ENCODE results near the gene GLIS1. TPM values are rescaled to one million over a fixed set of nuclear protein-coding genes. Genes with fewer than 3 reads are reported as not detected.

The GLIS1 gene
- polyA plus RNA-seq, 1 donor: 0.58 TPM

DNA sequence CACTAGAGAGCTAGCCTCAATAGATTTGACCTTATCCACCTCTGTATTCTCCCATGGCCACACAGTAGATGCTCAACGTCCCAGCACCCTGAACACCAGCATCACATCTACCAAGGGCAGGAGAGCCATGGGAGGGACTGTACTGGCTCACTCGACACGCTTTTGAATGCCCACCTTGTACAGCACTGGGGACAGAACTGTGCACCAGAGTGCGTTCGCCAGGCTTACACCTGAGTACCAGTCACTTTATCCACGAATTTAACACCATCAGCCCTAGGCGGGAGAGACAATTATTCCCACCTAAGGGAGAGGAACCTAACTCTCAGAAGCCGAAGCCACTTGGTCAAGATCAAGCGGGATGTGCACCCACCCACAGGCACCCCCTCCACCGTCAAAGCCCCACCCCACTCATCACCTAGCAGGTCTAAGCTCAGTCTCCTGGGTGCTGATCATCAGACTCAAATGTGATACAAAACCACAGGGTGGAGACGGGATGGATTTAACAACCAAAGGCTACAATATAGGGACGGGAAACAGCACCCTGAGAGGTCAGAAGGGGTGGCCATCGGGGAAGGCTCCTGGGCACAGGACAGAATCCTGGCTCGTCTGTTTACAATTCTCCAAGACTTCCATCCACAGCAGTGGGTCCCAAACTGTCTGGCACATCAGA, 110.5 kb downstream of the GLIS1 start:
- Histone ChIP-seq H3K4me3 (ENCODE audit: low read length) (no peak overlapping the region), H3K9me3 (ENCODE audit: control insufficient read depth, low read depth, low read length) (peaks cover 2% of the 10 kb centered on the region), H3K36me3 (ENCODE audit: control insufficient read depth, insufficient read depth, low read length) (no peaks in the 10 kb centered on the region), H3K4me1 (ENCODE audit: control insufficient read depth, insufficient read depth, low read length) (no peaks in the 10 kb centered on the region), H3K27me3 (ENCODE audit: control insufficient read depth, insufficient read depth, low read length) (no peaks in the 10 kb centered on the region), H3K27ac (ENCODE audit: low read length) (no peak overlapping the region)
- no CpG with 5 or more reads among the region's 14 CpGs for WGBS (ENCODE audit: insufficient coverage, low lambda C conversion rate)
- DNase-seq: no peak

DNA sequence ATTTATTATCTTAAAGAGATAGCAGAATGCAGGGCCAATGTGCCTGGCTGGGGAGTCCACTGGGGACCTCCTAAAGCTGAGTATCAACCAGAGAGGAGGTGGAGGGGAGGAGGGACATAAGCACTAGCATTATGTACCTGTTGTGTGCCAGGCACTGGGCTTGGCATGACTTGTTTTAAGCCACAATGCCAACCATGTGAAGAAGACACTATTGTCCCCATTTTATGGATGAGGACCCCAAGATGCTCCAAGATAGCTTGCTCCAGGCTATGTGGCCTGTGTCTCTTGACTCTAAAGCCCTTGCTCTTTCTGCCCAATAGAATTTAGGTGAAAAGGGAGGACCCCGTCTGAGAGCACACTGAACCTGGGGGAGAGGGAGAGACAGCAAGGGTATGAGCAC, 111.3 kb downstream of the GLIS1 start:
- Histone ChIP-seq H3K9me3 (ENCODE audit: control insufficient read depth, low read depth, low read length) (peaks cover 2% of the 10 kb centered on the region), H3K27ac (ENCODE audit: low read length) (no peak overlapping the region)
- no peak for DNase-seq

GRCh38 chr1:53627031-53627430, 111.9 kb downstream of the GLIS1 start:
- no CpG with 5 or more reads among the region's 13 CpGs for WGBS (ENCODE audit: insufficient coverage, low lambda C conversion rate)
- DNase-seq: no peak
- no peak overlapping the region for H3K27ac ChIP-seq (ENCODE audit: low read length)
- H3K4me3 ChIP-seq (ENCODE audit: low read length): no peak overlapping the region
- no peaks in the 10 kb centered on the region for H3K36me3 ChIP-seq (ENCODE audit: control insufficient read depth, insufficient read depth, low read length)
- H3K27me3 ChIP-seq (ENCODE audit: control insufficient read depth, insufficient read depth, low read length): no peaks in the 10 kb centered on the region
- peaks cover 2% of the 10 kb centered on the region for H3K9me3 ChIP-seq (ENCODE audit: control insufficient read depth, low read depth, low read length)
- H3K4me1 ChIP-seq (ENCODE audit: control insufficient read depth, insufficient read depth, low read length): no peaks in the 10 kb centered on the region

More for the DNA sequence above, 111.3 kb downstream of the GLIS1 start:
- Histone ChIP-seq H3K4me3 (ENCODE audit: low read length) (no peak overlapping the region), H3K4me1 (ENCODE audit: control insufficient read depth, insufficient read depth, low read length) (no peaks in the 10 kb centered on the region), H3K36me3 (ENCODE audit: control insufficient read depth, insufficient read depth, low read length) (no peaks in the 10 kb centered on the region), H3K27me3 (ENCODE audit: control insufficient read depth, insufficient read depth, low read length) (no peaks in the 10 kb centered on the region)
- no CpG with 5 or more reads among the region's 1 CpG for WGBS (ENCODE audit: insufficient coverage, low lambda C conversion rate)

DNA sequence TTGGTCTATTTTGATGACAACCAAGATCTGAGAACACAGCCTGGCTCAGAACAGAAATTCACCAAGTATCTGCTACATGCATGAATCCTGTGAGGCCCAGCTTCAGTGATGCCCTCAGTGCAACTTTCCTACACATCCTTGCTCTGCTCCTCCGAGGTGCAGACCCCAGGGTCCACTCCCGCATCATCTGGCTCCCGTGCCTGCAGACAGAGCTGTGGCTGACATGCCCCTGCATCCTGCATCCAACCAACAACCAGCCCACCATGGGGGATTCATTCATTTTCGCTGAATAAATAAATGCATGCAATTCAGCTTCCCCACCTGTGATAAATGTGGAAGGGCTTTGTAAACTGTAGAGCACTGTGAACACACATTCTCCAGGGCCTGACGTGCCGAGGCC, 112.3 kb downstream of the GLIS1 start:
- no peaks in the 10 kb centered on the region for H3K4me1 ChIP-seq (ENCODE audit: control insufficient read depth, insufficient read depth, low read length)
- H3K27ac ChIP-seq (ENCODE audit: low read length): no peak overlapping the region
- no peaks in the 10 kb centered on the region for H3K27me3 ChIP-seq (ENCODE audit: control insufficient read depth, insufficient read depth, low read length)
- no peak for DNase-seq
- no peaks in the 10 kb centered on the region for H3K36me3 ChIP-seq (ENCODE audit: control insufficient read depth, insufficient read depth, low read length)
- H3K4me3 ChIP-seq (ENCODE audit: low read length): no peak overlapping the region
- peaks cover 2% of the 10 kb centered on the region for H3K9me3 ChIP-seq (ENCODE audit: control insufficient read depth, low read depth, low read length)
- WGBS (ENCODE audit: insufficient coverage, low lambda C conversion rate): no CpG with 5 or more reads among the region's 6 CpGs

DNA sequence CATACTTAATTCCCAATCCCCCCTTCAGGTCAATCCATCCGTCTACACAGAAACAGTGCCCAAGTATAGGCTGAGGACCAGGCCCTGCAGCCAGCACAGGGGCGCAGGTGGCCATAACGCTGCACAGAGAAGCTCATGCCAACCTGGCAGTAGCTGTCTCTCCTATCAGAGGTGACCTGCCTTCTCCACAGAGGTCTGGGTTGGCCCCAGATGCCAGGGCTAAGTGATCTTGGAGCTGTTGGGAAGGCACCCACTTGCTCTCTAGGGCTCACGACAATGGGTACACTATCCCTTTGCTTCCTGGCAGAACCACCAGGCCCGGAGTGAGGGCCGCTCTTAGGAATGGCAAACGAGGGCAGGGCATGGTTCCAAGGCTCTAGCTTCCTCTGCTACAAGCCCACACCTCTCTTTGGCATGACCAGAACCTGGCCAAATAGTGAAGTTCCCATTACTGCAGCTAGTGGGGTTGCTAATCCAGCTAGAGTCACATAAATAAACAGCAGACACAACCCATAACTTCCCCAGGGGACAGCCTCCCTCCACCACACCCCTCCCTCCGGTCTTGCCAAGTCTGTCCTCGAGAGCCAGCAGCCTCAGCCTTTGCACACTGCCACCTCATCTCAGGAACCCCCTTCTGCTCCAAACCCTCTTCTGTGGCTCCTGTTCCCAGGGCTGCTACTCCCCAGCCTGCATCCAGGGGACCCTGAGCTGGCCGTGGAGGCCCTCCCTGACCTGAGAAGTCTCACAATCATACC, 113.0 kb downstream of the GLIS1 start:
- Histone ChIP-seq H3K4me1 (ENCODE audit: control insufficient read depth, insufficient read depth, low read length) (no peaks in the 10 kb centered on the region), H3K27me3 (ENCODE audit: control insufficient read depth, insufficient read depth, low read length) (no peaks in the 10 kb centered on the region), H3K4me3 (ENCODE audit: low read length) (no peak overlapping the region), H3K9me3 (ENCODE audit: control insufficient read depth, low read depth, low read length) (peaks cover 2% of the 10 kb centered on the region), H3K27ac (ENCODE audit: low read length) (no peak overlapping the region), H3K36me3 (ENCODE audit: control insufficient read depth, insufficient read depth, low read length) (no peaks in the 10 kb centered on the region)
- no peak for DNase-seq
- no CpG with 5 or more reads among the region's 10 CpGs for WGBS (ENCODE audit: insufficient coverage, low lambda C conversion rate)

DNA sequence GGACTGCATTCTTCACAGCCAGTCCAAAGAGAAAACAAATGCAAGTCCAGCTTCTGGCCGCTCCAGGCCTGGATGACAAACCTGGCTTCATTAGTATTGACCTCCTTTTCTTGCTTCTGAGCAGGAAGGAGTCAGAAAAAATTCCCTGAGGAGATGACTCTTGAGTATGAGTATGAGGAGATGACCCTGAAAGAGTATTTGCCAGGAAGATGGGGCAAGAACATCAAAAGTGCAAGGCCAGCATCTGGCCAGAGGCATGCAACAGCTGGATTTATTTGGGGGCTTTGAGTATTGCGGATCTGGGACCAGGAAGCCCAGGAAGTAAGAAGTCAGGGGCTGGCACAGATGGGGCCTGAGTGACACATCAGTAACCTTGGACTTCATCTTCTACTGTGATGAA, 113.9 kb downstream of the GLIS1 start:
- no peaks in the 10 kb centered on the region for H3K27me3 ChIP-seq (ENCODE audit: control insufficient read depth, insufficient read depth, low read length)
- H3K9me3 ChIP-seq (ENCODE audit: control insufficient read depth, low read depth, low read length): peaks cover 2% of the 10 kb centered on the region
- H3K4me1 ChIP-seq (ENCODE audit: control insufficient read depth, insufficient read depth, low read length): no peaks in the 10 kb centered on the region
- H3K4me3 ChIP-seq (ENCODE audit: low read length): no peak overlapping the region
- H3K27ac ChIP-seq (ENCODE audit: low read length): no peak overlapping the region
- no peaks in the 10 kb centered on the region for H3K36me3 ChIP-seq (ENCODE audit: control insufficient read depth, insufficient read depth, low read length)
- WGBS (ENCODE audit: insufficient coverage, low lambda C conversion rate): no CpG with 5 or more reads among the region's 2 CpGs
- no peak for DNase-seq

DNA sequence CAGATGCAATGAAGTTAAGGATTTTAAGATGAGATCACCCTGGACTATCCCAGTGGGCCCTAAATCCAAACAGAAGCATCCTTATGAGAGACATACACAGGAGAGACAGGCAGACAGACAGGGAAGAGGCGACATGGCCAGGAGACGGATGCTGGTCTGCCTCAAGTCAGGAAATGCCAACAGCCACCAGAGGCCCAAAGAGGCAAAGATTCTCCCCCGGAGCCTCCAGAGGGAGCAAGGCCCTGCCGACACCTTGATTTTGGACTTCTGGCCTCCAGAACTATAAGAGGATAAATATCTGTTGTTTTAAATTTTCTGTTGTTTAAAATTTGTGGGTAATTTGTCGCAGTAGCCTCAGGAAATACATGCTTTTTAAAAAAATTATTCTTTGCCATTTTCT, 116.4 kb downstream of the GLIS1 start:
- WGBS (ENCODE audit: insufficient coverage, low lambda C conversion rate): 78% methylated on average over 1 of the region's 5 CpGs
- Histone ChIP-seq H3K4me1 (ENCODE audit: control insufficient read depth, insufficient read depth, low read length) (no peaks in the 10 kb centered on the region), H3K27ac (ENCODE audit: low read length) (no peak overlapping the region), H3K27me3 (ENCODE audit: control insufficient read depth, insufficient read depth, low read length) (no peaks in the 10 kb centered on the region), H3K36me3 (ENCODE audit: control insufficient read depth, insufficient read depth, low read length) (no peaks in the 10 kb centered on the region), H3K4me3 (ENCODE audit: low read length) (no peak overlapping the region), H3K9me3 (ENCODE audit: control insufficient read depth, low read depth, low read length) (peaks cover 2% of the 10 kb centered on the region)
- no peak for DNase-seq

- no peak for DNase-seq
- Histone ChIP-seq H3K9me3 (ENCODE audit: control insufficient read depth, low read depth, low read length) (peaks cover 2% of the 10 kb centered on the region), H3K4me1 (ENCODE audit: control insufficient read depth, insufficient read depth, low read length) (no peaks in the 10 kb centered on the region), H3K27ac (ENCODE audit: low read length) (no peak overlapping the region), H3K27me3 (ENCODE audit: control insufficient read depth, insufficient read depth, low read length) (no peaks in the 10 kb centered on the region), H3K4me3 (ENCODE audit: low read length) (no peak overlapping the region), H3K36me3 (ENCODE audit: control insufficient read depth, insufficient read depth, low read length) (no peaks in the 10 kb centered on the region)
- no CpG with 5 or more reads among the region's 4 CpGs for WGBS (ENCODE audit: insufficient coverage, low lambda C conversion rate)
Measured at GRCh38 chr1:53621144-53621543, 117.8 kb downstream of the GLIS1 start.

DNA sequence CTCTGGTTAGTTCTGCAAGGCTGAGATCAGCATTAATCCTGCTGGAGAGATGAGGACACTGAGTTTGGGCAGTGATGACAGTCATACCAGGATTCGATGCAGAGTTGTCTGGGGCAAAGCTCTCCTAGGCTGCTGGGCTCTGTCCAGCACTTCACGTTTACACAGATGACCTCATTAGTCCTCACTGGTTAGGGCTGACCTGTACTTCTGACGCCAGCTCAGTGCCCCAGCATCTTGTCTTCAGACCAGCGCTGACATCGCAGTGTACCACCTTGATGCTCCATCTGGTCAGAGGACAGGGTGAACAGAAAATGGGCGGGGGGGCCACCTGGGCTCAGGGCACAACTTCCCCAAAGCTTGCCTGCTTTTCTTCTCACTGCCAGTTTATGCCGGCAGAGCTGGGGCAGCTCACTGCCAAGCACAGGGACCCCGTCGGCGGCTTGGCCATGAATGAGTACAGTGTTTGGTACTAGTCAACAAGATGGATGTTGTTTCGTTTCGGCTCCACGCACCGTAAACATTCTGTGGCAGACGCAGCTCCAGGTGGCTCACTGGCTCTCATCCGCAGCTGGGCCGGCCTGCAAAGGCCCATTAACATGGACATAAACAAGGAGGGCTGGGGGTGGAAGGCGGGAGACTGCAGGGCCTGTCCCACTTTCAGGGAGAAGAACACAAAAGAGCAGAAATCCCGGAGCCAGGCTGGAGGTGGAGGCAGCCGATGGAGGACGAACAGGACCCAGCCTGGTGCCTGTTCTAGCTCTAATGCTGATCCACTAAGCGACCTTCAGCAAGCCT, 118.7 kb downstream of the GLIS1 start:
- Histone ChIP-seq H3K4me1 (ENCODE audit: control insufficient read depth, insufficient read depth, low read length) (no peaks in the 10 kb centered on the region), H3K9me3 (ENCODE audit: control insufficient read depth, low read depth, low read length) (no peaks in the 10 kb centered on the region), H3K27ac (ENCODE audit: low read length) (no peak overlapping the region), H3K36me3 (ENCODE audit: control insufficient read depth, insufficient read depth, low read length) (no peaks in the 10 kb centered on the region), H3K27me3 (ENCODE audit: control insufficient read depth, insufficient read depth, low read length) (no peaks in the 10 kb centered on the region), H3K4me3 (ENCODE audit: low read length) (no peak overlapping the region)
- peak; percentile 32 to 46 for DNase-seq
- WGBS (ENCODE audit: insufficient coverage, low lambda C conversion rate): no CpG with 5 or more reads among the region's 22 CpGs

DNA sequence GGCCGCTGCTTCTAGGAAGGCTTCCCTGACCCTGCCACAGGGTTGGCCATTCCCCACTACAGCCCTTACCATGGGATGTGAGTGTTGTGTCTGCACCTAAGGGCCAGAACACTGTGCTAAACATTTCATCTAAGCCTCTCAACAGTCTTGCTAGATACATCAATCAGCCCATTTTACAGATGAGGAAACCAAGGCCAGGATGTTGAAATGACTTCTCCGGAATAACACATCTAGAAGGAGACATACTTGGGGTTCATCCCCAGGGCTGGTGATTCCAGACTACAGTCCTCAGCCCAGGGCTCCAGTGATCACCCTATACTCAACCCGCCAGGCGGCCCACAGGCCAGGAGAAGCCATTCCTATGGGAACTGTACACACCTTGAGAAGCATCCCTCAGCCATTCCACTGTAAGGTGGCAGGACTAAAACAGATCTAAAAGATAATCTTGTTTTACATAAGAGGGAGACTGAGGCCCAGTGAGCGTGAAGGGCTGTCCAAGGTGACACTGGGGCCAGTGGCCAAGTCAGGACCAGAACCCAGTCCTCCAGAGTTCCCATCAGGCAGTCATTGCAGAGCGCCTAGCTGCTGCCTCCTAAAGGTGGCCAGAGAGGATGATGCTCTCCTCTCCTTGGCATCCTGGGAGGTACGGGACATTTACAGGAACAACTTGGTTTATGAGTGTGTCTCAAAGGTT, 119.5 kb downstream of the GLIS1 start:
- H3K27me3 ChIP-seq (ENCODE audit: control insufficient read depth, insufficient read depth, low read length): no peaks in the 10 kb centered on the region
- no peaks in the 10 kb centered on the region for H3K9me3 ChIP-seq (ENCODE audit: control insufficient read depth, low read depth, low read length)
- no peak for DNase-seq
- no peak overlapping the region for H3K4me3 ChIP-seq (ENCODE audit: low read length)
- WGBS (ENCODE audit: insufficient coverage, low lambda C conversion rate): no CpG with 5 or more reads among the region's 7 CpGs
- no peaks in the 10 kb centered on the region for H3K36me3 ChIP-seq (ENCODE audit: control insufficient read depth, insufficient read depth, low read length)
- H3K4me1 ChIP-seq (ENCODE audit: control insufficient read depth, insufficient read depth, low read length): no peaks in the 10 kb centered on the region
- no peak overlapping the region for H3K27ac ChIP-seq (ENCODE audit: low read length)
